Activated CD4-positive, alpha-beta T cell treated with anti-CD3 and anti-CD28 coated beads, Interleukin-2, amount 50 U/mL, for 4 hours (primary cell): ENCODE measurements around the gene ELK4.
"Not testable (repeated sequence)": the region's sequence is repeated elsewhere in the genome, so short reads cannot be mapped to it uniquely, and the experiment has no call there.

ENCODE experiments used
- DNase-seq, 2 experiments: peaks; one replicate each; pipeline ENCODE4 v3.0.0-alpha.2; 2020

ELK4 gene

DNA sequence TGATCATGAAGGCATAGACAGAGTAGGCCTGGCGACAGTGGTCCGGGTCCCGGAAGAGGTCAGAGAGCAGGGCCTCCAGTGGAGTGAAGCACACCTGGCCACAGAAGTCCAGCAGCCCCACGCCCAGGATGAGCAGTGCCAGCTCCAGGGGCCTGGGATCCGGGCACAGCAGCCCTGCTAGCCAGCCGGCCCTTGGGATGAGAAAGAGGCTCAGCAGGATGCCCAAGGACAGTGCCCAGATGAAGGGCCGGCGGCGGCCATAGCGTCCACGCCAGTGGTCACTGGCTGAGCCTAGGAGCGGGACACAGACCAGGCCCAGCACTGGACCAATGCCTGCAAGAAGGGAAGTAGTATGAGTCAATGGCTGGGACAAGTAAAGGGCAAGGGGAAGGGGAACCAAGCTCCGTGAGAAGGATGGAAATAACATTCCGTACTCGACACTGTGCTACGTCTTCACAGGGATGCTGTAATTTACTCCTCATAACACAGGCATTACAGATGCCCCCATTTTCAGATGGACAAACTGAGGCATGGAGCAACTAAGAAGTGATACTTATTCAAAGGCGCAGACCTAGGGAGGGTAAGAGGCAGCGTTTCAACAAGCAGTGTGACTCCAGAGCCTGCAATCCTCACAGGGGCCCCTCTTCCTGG, 31.6 kb upstream of the ELK4 start:
- no peak for DNase-seq

DNA sequence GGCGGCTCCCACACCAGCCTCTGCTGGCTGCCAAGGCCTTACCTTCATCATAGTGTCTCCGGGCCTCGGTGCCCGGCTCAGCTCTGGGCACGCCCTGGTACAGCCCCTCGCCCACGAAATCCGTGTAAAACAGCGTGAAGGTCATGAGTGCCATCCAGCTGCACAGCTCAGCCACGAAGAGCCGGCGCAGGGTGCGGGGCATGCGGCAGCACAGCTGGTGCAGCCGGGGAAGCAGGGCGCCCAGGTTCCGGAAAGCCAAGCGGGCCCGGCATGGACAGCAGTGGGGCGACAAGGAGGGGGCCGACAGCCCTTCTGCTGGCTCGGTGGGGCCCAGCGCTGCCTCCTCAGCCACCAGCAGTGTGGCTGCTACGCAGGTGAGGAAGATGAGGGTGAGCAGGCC, 31.0 kb upstream of the ELK4 start:
- DNase-seq, result no peak

DNA sequence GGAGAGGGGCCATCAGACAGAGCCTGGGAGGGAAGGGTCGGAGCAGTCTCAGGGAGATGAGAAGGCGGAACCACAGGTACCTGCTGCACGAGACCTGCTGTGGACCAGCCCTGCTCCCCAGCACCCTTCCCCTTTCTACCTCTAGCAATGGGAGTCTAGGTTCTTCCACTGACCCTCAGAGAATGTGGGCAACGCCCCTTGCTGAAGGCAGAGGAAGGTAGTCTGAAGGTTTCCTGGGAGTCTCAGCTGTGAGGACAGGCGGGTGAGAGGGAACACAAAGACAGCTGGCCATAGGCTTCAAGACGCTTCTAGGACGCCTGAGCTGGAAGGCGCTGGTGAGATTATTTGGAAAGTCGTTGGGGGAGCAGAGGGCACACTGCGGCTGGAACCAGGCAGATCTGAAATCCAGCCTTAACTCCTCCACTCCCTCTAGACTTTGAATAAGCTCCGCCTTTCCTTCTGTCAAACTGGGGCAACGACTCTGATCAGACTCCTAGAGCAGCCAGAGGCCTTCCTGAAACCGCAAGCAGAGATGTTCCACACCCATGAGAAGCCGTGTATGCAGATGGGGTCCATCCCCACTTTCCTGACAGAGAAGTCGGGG, 30.4 kb upstream of the ELK4 start:
- DNase-seq, result no peak

DNA sequence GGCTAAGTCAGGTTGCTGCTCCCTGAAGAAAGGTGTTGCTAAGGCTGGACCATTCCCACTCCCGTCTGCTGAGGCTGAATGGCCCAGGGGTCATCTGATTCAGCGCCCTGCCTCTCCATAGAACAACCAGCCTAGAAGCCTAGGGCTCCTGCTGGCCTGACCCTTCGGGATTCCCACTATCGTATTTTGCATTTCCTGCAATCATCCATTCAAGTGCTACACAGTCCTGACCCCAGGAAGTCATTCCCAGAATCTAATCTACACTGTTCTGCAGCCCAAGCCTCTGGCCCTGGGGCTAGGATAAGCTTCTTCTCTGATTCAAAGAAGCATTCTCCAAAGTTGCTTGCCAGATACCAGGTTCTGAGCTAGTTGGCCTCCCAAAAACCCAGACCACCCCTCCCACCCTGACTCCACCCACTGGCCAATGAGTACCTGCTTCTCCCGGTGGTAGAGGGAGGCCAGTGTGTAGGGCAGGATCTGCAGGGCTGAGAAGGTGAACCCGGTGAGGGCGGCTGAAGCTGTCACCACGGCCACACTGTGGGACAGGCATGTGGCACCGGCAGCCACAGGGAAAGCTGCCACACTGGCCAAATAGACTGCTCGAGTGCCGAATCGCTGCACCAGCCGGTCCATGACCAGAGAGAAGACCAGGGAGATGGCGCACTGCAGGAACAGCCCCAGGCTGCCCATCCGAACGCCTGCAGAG, 29.8 kb upstream of the ELK4 start:
- DNase-seq, result no peak

DNA sequence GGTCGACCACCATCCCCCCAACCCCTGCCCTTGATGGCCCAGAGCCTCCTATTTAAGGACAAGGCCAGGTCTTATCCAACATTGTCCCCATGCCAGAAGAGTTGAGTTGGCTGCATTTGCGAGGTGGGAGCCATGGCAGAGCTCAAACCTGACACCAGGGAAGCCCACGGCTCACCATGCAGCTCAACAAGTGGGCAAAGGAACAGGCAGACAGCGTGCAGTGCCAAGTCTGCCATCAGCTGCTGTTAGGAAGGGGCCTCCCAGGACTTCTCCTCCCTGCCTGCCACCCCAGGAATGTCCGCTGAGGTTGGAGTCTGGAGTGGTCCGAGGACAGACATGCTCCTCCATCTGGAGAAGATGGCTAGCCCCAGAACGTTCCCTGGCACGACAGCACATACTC, 28.6 kb upstream of the ELK4 start:
- no peak for DNase-seq

DNA sequence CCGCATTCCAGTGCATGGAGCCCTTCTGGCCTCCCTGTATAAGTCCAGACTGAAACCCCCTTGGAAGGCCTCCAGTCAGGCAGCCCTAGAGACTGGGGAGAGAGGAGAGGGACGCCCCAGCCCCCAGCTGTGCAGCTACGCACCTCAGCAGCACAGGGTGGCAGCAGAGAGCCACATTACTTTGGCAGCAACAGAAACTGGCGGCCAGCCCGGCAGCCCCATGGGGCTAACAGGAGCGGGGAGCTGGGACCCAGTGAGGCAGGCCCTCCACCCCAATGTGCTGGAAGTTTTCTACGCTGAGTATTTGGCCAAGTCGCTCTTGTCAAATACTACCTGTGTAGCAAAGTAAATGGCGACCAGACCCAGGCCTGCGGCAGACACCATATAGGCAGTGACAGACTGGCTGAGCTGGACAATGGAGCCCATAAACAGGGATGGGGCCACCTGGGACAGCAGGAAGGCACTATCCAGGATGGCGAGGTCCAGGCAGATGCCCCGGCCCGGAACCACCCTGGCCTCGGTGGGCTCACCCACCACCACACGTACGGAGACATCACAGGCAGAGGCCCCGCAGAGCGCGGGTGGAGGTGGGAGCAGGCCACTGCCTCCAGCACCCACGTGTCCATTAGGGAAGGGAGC, 27.3 kb upstream of the ELK4 start:
- DNase-seq, result peak; percentile 73 to 75

DNA sequence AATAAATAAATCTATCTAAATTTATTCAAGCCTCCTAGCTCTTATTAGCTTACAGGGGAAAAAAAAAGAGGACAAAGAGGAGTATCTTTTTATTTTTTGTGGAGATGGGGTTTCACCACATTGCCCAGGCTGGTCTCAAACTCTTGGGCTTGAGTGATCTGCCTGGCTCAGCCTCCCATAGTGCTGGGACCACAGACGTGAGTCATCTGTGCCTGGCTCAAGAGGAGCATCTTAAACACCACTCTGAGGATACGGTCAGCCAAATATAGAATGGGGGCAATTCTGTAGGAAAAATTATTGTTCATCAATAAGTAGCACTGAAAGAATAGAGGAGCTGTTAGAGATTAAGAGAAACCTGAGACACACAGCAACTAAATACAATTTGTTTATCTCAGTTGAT, 24.4 kb upstream of the ELK4 start:
- no peak for DNase-seq

DNA sequence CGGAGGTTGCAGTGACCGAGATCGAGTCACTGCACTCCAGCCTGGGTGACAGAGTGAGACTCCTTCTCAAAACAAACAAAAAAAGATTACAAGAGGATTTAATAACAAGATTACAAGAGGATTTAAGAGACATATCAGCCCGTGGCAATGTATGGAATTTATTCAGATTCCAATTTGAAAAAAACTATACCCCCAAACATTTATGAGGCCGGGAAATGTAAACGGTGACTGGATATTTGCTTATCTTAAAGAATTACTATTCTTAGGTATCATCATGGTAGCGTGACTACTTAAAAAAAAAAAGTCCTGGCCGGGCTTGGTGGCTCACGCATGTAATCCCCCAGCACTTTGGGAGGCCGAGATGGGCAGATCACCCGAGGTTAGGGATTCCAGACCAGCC, 21.2 kb upstream of the ELK4 start:
- no peak for DNase-seq

DNA sequence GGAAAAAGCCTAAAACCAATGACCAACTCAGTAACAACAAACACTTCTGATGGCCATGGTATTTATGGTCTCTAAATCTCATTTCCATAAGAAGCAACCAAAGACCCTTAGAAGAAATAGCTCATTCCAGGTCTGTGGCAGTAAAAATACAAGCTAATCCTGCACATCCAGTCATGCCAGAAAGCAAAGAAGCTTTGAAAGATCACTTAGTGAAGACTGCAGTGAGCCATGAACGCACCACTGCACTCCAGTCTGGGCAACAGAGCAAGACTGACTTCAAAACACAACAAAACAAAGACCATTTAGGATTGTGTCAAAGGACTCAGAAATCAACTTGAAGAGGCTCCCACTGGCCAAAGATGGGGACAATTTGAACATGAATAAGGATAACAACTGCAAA, 18.4 kb upstream of the ELK4 start:
- DNase-seq, result no peak

DNA sequence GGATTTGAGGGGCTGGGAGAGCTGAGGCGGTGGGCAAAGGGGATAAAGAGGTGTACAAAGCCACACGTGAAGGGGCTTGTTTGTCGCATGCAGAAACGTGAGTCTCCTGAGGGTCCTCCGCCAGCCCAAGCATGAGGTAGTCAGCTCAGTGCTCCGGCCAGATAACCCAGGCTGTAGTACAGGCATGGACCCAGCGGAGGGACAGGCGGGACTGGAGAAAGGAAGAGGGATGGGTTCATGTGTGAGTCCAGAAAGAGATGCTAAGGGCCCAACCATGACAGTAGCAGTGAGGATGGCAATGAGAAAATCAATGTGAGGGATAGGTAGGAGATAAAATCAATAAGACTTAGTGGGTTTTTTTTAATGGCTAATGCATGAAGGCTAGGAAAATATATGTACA, 13.7 kb upstream of the ELK4 start:
- DNase-seq, result no peak

DNA sequence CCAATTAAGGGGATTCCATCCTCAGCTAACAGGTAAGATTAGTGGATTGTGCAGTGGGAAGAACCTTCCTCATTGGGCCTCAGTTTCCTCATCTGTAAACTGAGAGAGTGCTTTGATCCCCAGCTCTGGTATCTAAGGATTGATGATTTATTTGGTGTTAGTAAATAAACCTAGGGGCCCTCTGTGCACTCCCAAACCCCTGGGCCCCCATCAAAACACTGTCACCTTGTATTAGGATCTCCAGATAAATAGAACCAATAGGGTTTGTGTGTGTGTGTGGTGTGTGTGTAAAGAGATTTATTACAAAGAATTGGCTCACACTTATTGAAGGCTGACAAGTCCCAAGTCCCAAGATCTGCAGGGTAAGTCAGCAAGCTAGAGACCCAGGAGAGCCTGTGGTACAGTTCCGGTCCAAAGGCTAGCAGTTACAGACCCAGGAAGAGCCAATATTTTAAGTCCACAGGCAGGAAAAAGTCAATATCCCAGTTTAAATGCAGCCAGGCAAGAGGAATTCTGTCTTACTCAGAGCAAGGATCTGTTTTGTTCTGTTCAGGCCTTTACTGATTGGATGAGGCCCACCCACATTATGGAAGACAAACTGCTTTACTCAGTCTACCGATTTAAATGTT, 11.0 kb upstream of the ELK4 start:
- DNase-seq, result no peak

DNA sequence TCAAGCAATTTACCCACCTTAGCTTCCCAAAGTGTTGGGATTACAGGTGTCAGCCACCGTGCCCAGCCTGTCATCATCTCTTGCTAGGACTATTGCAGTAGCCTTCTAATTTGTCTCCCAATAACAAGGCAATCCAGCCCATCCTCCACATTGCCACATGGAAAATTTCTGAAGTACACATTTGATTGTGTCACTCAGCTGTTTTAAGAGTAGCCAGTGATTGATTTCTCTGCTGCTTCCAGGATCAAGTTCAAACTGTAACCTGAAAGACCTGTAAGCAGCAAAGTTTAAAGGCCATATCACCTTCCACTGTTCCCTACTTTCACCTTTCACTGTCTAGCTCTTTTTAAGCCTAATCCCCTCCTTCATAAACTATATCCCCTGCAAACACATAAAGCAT, 7.8 kb upstream of the ELK4 start:
- no peak for DNase-seq

DNA sequence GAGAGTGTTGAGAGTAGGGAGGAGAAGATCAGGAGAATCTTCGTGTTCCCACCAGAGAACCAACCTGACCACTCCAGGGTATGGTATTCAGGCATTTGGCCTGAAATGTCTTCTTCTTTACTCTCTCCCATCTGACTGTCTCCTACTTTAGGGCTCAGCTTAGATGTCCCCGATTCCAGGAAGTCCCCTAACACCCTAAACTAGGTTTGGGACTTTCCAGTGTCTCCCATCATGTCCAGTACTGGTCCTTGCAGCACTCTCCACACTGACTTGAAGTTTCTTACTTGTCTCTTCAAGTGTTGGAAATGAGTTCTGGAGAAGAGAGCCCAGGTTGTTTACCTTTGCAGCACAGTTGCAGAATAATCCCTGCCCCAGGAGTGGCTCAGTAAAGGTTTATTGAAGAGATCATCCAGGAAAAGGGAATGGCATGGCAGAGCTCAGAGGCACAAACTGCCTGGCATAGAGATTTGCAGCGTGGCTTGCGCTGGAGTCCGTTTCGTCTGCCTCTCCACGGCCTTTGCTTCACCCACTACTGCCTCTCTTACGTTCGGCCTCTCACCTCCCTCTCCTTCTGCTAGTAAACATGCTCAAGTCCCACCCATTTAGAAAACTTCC, 6.2 kb upstream of the ELK4 start:
- no peak for DNase-seq

DNA sequence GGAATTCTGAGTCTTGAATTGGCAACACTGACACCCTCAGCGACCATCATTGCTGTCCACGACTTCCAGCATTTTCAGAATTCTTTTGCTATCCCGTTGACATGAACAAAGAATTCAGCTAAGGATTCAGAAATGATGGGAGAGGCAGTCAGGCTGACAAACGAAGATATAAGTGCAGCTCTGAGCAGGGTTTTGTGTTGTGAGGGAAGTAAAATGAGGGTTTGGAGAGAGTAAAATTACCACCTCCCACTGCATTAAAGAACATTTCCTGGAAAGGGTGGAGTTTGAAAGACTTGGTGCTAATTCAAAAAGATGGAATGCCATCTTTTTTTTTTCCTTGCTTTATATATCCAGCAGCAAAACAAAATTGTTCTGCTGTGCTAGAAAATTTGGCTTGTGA, 4.9 kb upstream of the ELK4 start:
- DNase-seq, result no peak

DNA sequence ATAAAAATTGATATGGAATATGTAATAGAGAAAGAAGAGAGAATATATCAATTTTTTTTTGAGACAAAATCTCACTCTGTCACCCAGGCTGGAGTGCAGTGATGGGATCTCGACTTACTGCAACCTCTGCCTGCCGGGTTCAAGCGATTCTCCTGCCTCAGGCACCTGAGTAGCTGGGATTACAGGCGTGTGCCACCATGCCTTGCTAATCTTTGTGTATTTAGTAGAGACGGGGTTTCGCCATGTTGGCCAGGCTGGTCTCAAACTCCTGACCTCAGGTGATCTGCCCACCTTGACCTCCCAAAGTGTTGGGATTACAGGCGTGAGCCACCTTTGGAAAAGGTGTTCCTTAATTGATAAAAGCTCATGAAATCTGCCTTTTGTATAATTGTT, 4.3 kb upstream of the ELK4 start:
- not testable (repeated sequence) for DNase-seq

DNA sequence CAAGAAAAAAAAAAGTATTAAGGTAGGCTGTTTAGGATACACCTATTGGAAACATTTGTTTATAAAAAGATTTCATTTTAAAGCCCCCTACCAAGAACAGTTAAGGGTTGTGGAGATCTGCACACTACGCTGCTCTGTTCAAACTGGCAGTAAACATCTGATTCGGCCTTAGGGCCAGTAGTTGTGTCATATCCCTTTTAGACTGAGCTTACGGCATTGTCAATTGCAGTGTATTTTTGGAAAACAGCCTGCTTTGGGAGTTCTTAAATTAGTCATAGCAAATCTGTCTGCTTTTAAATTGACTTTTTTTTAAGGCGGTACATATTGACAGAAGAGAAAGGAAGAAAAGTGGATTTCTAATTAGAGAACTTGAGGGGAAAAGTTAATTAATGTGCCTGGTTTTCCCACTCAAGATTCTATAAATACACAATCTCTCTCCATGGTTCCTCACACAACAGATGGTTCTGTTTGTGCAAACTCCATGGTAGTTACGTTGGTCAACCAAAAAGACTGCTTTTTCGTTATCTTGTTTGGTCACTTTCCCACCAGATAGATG, 1.7 kb upstream of the ELK4 start:
- no peak for DNase-seq

DNA sequence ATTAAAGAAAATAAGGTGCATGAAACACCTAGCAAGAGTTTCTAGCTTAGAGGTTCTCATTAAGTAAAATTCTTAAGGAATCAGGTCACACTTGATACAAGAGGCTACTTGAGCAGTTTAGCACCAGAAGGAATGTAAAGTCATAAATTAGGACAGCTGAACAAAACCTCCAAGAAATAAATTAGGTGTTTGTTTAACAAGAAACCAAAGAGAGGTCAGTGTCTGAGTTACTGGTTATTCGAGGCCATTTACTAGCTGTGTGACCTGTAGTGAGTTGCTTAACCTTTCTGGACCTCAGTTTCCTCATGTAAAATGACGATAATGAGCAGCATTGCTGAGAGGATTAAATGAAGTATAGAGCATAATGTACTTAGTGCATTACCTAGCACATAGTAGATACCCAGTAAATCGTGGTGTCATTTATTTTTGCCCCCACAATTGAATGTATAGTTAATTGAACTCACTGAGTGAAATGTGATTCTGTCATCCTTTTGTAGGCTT, 908 bp upstream of the ELK4 start:
- no peak for DNase-seq

DNA sequence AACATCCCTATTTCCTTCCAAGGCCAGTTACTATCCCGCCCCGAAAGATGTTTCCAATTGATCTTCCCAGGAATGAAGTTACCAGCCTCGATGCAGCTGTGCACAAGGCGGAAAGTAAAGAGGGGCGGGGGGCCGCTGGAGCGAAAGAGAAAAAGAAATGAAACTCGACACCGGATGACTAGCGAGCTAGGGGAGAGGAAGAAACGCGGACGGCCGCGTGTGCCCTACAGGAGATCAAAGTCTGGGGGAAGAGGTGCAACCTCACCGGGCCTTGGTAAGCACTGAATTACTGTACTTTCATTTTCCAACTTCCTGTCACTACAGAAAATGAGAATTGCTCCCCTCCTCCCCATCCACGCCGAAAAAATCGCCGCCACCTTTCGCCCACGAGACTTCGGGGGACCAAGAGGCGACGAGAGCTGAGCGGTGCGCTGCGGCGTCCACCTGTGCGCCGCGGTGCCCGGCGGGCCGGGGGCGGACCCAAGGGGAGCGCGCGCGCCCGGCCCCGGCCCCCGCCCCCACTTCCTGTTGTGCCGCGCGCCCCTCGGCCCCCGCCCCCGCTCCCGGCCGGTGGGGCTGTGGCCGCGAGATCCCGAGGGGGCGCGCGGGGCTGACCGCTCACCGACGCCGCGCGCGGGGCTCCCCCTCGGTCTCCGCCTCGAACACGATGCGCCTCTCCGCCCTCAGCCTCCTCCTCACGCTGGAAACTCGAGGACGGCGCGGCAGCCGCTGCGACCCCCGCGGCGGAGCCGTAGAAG, 622 bp downstream of the ELK4 start:
- peak; percentile 72 to 79 for DNase-seq

DNA sequence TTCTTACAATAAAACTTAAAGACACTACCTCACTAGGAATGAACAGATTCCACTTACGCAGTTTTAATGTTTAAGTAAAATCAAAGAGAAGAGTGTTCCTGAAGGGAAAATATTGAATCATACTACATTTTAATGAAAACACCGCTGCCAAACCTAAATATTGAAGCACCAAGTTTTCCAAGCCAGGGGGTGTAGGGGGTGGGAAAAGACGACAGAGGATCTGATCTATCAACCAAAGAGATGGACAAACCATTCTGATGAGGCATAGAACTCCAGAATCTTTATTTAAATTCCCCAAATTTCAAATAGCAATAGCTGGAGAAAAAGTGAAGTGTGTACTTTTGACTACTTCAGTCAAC, 1.2 kb downstream of the ELK4 start:
- no peak for DNase-seq

DNA sequence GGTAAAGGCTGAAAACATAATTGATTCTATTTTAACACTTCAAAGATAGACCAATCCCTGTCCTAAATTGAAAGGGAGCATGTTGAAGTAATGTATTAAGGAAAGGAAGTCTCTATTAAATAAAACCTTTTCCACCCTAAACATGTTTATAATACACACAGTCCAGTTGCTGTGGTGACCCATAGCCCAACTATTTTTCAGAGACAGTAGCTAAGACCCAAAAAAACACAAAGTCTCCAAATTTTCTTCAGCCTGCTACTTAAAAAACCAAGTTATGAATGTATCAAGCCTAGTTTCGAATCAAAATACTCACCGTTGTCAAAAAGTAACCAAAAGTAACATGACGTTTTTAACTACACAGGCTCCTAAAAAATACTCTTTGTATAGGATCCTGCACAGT, 1.6 kb downstream of the ELK4 start:
- no peak for DNase-seq

DNA sequence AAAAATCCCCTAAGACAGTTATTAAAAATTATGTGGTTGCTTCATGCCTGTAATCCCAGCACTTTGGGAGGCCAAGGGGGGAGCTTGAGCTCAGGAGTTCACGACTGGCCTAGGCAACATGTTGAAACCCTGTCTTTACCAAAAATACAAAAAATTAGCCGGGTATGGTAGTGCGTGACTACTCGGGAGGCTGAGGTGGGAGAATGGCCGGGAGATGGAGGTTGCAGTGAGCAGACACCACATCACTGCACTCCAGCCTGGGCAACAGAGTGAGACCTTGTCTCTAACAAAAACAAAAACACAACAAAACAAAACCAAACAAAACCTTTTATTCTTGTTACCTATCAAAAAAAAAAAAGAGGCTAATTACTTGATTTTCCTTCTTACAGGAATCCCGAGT, 2.1 kb downstream of the ELK4 start:
- DNase-seq, result no peak

DNA sequence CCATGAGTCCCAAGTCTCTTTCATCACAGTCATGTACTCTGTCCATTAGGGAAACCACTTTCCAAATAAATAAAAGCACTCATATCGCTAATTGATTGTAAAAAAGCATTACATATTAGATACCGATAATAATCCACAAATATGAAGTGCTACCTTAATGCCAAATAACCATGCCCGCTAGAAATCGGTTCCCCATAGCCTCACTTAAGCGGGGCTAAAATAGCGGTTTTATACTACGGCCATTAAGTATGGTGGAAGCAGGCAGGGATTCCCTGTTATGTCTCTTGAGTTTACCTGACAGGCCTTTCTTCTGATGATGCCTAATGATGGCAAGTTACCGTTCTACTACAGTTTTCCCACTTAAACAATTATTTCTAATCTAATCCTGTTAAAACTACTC, 3.9 kb downstream of the ELK4 start:
- no peak for DNase-seq
